HG02938 (cell line): ENCODE measurements around the gene MTUS2.

Experiments used
- ATAC-seq: cut with Tn5 transposase; IDR thresholded peaks from one replicate; pipeline ENCODE4 v1.9.1; 2021; ENCODE audit warnings: mild to moderate bottlenecking, moderate library complexity; ENCODE audit not compliant: unreplicated experiment

MTUS2 gene

DNA sequence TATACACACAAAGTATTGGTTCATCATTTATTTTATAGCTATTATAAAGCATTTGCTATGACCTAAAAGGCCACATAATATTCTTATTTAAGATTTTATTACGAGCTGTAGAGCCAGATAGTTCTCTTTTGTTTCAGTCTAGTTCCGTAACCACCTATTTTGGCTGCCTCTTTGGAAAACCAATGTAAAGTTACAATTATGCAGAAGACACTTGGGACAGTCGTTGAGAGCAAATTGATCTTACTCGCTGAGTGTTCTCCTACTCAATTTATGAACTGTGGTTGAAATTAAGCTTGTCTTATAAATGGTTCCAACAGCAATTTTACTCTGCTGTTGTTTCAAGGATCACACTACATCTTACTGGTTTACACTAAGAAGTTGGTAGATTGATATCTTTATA is 653.0 kb downstream of the MTUS2 start:
- ATAC-seq = no peak

- no peak for ATAC-seq
Measured at GRCh38 chr13:29474991-29475390, 654.9 kb downstream of the MTUS2 start.

- ATAC-seq = no peak
Measured at GRCh38 chr13:29476046-29476445, 655.9 kb downstream of the MTUS2 start.

GRCh38 chr13:29479716-29480492 is 659.8 kb downstream of the MTUS2 start:
- ATAC-seq = no peak

GRCh38 chr13:29480893-29481525 is 660.9 kb downstream of the MTUS2 start:
- no peak for ATAC-seq

- ATAC-seq = no peak
Measured at GRCh38 chr13:29481603-29482002, 661.5 kb downstream of the MTUS2 start.

DNA sequence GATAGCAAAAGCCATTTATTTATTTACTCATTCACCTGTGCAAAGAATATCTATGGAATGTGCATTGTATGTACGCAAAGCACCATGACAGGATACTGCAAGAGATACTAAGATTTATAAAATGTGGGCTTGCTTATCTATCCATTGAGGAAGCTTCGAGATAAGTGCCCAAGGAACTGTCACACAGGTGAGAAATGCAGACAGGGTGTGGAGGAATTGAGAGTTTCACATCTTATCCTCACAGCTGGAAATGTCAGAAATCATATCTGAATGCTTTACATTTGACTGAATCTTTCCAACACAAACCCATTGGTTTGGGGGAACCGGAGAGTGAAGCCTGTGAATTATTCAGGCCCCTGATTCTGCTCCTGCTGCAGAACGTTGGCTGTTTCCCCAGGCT is 662.4 kb downstream of the MTUS2 start:
- ATAC-seq = no peak

- no peak for ATAC-seq
Measured at GRCh38 chr13:29483211-29483610, 663.1 kb downstream of the MTUS2 start.

DNA sequence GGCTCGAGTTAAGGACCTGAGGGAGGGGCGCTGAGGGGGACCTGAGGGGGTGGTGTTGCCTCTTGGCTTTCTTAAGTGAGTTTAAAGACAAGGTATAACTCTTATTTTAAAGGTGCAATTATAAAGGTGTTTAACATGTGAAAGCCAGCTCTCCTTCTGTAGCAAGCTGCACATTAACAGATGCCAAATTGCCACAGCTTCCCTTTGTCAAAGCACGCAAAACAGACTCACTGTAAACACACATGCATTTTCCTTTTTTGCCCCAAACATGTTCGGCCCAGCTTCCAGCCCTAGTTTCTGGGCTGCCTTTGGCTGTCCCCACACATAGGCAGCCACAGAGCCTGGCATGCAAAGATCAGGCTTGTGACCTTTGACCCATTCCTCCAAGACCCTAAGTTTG is 663.5 kb downstream of the MTUS2 start:
- no peak for ATAC-seq

DNA sequence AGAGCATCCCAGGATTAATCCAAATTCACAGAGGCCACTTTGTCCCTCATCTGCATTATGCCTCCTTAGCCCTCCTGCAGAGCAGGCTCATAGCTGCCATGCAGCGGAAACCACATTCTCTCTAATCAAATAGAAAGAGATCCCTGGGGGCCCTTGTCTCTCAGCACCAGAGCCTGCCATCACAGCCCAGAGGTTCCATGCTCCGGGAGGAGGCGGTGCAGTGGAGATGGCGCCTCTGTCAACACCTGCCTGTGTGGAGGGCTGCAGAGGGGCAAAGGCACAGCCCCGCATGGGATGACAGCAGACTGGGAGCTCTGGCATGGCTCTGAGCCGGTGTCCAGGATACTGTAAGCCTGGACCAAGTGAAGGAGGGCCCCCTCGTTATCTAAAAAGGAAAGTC is 664.1 kb downstream of the MTUS2 start:
- ATAC-seq = no peak

GRCh38 chr13:29484796-29485195 is 664.7 kb downstream of the MTUS2 start:
- ATAC-seq = no peak

DNA sequence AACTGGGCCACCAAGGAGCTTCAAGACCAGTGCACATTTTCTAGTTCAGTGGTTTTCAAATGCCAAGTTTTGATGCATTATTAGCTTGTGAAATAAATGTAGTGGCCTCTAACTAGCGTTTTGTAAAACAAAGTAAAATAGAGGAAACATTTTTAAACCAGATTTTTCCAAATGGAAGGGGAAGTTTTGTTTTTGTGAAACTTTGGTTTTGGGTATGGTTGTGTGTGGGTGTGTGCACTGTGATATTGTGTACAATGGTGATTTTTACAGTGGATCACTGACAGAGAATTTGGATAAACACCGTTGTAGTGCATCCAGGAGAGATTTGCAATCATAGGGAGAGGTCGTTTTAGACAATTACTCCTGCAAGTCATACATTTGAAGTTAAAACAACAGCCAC is 666.4 kb downstream of the MTUS2 start:
- no peak for ATAC-seq

DNA sequence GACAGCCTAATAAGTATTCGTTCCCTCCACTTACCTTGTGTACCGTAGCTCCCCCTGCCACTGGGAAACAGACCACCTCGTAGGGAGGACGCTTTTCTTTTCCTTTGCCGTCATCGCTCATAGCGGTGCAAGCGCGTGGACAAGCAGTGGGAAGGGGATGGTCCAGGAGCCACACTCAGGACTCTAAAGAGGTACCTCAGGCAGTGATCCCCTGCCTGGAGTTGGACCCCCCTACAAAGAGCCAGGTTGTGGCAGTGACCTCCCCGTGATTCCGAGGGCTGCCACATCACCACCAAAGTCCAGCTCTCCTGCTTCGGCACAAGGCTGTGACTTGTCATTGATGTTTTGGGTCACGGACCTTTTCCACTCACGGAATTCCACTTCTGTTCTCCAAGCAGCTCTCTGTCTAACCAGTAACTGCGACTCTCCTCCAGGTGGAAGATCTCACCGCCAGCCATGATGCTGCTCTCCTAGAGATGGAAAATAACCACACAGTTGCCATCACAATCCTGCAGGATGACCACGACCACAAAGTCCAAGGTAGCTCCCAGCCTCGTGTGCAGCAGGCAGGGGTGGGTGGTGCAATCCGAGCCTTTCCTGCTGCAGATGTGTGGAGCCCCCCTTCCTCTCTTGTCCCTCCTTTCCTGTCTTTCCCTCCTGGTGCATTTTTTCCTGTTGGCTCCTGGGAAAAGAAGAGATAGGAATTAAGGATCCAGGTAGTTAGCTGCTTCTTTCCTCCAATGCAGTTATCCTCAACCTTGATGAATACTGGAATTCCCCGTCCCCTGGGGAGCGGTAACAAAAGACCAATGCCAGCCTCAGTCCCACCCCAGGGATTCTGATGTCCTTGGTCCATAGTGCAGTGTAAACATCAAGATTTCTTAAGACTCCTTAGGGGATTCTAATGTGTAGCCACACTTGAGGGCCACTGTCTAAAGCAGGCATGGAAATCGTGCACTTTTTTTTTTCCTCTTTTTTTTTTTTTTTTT is 667.6 kb downstream of the MTUS2 start:
- no peak for ATAC-seq

GRCh38 chr13:29489650-29490560 is 669.8 kb downstream of the MTUS2 start:
- ATAC-seq = no peak

- no peak for ATAC-seq
Measured at GRCh38 chr13:29490561-29490885, 670.4 kb downstream of the MTUS2 start.

GRCh38 chr13:29491248-29491647 is 671.1 kb downstream of the MTUS2 start:
- ATAC-seq = no peak

- no peak for ATAC-seq
Measured at GRCh38 chr13:29493796-29494195, 673.7 kb downstream of the MTUS2 start.

- ATAC-seq = no peak
Measured at GRCh38 chr13:29494520-29494919, 674.4 kb downstream of the MTUS2 start.

DNA sequence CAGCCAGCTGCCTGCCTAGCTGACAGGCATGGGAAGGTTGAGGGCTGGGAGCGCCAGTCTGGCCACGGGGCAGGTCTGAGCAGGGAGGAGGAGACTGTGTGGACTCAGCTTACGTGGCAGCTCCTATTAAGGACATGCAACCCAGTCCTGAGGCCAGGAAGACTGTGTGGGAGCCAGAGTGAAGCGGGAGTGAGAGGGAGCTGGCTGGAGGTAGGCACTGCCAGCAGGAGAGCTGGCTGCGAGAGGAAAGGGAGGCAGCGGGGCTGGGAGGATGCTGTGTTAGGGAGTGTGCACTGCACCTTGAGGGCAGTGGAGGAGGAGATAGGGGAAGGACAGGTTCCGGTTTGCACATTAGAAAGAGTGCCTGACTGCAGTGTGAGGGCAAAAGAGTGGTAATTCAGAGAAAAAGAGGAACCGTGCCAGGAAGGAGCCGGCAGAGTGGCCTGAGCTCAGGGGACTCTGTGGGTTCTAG is 676.1 kb downstream of the MTUS2 start:
- peak; percentile 63 for ATAC-seq

GRCh38 chr13:29497137-29497654 is 677.1 kb downstream of the MTUS2 start:
- ATAC-seq = no peak
